D721Med (cell line): ENCODE results near the gene KRT9.

Experiments
- DNase-seq: peaks from one replicate; pipeline ENCODE4 v3.0.0; 2011; ENCODE audit warnings: low spot score; ENCODE audit not compliant: insufficient read length
- FAIRE-seq: peaks from 2 replicates; lab custom pipeline; 2011; peaks lifted over from hg19 to GRCh38; lab: Jason Lieb, UNC
- TF ChIP-seq, protein P1 (sequence below): IDR thresholded peaks from 2 replicates; pipeline ENCODE4 v1.5.1; 2012; ENCODE audit warnings: mild to moderate bottlenecking, control low read depth; ENCODE audit not compliant: insufficient read depth; ENCODE audit errors: missing control alignments

The KRT9 gene

DNA sequence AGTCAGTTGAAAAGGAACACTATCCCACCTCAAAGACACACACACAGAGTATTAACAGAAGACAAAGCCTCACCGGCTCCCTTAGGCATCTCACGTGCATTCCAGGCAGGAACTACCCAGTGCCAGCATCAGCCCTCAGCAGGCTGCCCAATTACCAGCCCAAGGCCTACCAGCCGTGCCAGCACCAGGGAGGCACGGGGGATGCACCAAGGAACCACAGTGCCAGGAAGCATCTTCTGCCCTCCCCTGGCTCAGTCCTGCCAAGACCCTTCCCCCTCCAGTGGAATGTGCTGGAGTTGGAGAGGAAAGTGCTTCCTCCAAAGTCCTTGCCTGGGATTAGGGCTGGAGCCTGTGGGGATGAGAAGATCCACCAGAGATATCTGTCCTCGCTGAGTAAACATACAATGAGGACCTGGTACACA is 32.8 kb downstream of the KRT9 start:
- FAIRE-seq: no peak
- DNase-seq: no peak
- TF ChIP-seq, protein P1, sequence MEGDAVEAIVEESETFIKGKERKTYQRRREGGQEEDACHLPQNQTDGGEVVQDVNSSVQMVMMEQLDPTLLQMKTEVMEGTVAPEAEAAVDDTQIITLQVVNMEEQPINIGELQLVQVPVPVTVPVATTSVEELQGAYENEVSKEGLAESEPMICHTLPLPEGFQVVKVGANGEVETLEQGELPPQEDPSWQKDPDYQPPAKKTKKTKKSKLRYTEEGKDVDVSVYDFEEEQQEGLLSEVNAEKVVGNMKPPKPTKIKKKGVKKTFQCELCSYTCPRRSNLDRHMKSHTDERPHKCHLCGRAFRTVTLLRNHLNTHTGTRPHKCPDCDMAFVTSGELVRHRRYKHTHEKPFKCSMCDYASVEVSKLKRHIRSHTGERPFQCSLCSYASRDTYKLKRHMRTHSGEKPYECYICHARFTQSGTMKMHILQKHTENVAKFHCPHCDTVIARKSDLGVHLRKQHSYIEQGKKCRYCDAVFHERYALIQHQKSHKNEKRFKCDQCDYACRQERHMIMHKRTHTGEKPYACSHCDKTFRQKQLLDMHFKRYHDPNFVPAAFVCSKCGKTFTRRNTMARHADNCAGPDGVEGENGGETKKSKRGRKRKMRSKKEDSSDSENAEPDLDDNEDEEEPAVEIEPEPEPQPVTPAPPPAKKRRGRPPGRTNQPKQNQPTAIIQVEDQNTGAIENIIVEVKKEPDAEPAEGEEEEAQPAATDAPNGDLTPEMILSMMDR: no peak

DNA sequence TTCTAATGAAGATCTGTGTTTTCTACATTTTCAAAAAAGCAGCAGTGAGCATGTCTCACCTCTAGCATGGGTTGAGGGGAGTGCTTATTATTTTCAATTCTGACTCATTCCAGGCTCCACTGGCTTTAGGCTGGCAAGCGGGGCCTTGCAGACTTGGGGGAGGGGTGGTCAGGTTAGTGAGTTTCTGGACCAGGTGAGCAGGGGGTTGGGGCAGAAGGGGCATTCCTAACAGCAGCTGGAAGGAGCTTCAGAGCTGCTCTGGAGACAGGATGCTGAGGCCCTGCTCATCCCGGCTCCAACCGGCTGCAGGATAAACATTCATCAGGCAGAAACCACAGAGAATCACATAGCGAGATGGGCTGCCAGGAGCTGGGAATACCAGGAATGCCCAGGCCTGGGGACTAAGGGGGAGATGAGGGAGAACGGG is 33.3 kb downstream of the KRT9 start:
- FAIRE-seq (no peak), DNase-seq (no peak)
- TF ChIP-seq, protein P1: no peak

DNA sequence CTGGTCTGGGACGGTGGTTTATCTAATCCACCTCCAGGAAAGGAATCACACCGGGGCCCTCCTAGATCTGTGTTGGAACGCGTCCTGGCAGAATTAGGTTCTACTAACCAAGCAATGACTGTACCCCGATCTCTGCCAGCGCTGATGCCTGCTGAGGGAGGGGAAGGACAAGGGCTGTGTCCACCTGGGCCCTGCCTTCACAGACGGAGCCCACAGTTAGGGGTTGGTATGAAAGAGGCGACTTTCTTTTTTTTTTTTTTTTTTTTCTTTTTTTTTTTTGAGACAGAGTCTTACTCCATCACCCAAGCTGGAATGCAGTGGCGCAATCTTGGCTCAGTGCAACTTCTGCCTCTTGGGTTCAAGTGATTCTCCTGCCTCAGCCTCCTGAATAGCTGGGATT is 33.9 kb downstream of the KRT9 start:
- DNase-seq (no peak), FAIRE-seq (no peak)
- TF ChIP-seq, protein P1: no peak

DNA sequence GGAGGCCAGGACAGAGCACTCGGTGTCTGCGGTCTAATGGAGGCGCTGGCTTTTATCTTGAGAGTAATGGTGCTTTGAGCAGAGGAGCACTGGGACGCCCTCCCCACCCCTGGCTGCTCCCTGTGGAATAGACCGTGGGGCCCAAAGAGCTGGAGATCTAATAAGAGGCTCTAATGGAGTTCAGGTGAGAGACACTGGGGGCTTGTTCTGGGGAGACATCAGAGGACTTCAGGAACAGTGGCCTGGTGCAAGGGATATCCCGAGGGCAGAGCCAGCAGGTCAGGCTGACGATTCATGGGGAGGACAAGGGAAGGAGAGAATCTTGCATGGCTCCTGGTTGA is 34.3 kb downstream of the KRT9 start:
- FAIRE-seq (no peak), DNase-seq (no peak)
- TF ChIP-seq, protein P1: no peak

DNA sequence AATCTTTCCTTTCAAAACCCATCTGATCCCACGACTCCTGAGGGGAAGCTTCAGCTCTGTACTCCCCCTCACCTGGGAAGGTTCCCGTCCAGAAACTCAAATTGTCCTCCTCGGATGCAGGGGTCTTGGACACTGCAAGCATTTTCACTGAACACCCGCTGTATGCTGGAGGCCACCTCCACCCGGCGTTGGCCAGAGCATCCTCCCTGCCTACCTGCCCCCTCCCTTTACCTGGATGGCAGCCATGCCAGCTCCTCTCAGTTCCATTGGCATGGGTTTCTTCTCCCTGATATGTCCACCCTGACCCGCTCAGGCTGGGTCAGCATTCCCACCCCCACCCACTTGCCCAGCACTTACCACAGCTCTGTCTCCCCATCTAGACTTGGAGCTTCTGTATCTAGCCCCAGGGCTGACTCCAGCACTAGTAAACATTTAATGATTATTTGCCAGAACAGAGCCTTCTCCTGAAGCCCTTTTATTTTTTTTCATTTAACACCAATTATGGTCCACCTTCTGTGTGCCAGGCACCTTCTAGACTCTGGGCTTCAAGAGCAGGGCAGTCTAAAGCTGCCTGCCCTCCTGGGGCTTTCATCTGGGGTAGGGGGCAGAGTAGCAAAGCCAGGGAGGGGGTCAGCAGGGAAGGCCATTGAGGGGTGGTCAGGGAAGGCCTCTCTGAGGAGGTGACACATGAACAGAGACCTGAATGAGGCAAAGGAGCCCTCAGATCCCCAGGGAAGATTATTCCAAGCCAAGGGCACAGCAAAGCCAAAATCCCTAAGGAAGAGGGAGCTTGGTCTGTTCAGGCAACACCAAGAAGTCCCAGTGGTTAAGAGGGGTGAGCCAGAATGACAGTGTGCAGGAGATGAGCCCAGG is 34.9 kb downstream of the KRT9 start:
- TF ChIP-seq, protein P1: no peak
- no peak for DNase-seq
- FAIRE-seq: no peak

DNA sequence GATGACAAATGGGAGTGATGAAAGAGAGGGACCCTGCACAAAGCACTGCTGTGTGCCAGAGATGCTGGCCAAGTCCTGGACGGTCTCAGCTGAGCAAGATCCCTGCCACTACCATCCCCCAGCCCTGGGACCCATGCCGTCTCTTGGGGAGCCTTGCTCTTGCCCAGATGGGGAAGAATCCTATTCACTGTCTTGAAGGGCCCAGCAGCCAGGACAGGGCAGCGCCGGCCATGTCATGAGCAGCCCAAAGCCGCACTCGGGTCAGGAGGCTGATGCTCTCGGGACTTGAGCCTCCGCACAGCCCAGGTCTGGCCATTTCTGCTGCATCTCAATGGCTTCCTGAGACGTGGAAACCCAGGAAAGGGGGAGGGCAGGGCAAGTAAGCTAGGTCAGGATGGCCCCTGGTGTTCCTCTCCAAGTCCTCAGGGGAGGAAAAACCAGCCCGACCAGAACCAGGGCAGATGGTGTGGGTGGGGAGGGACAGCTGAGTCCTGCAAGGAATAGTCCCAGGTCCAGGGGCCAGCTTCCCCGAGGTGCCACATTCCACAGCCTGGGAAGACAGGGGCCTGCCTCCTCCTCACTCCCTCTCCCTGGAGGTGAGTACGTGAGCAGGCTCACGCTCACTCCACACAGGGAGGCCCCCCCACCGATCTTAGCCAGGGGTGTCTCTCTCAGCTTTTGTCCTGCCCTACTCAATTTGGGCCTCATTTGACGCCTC is 35.9 kb downstream of the KRT9 start:
- TF ChIP-seq, protein P1: no peak
- no peak for FAIRE-seq
- DNase-seq: no peak
